Stimulated activated CD8-positive, alpha-beta memory T cell treated with anti-CD3 and anti-CD28 coated beads, Interleukin-4, amount 100 ng/mL, for 24 hours (primary cell): ENCODE data around the gene TLR8.

Experiments
- DNase-seq: peaks from one replicate; pipeline ENCODE4 v3.0.0-alpha.2; 2020; ENCODE audit warnings: low read depth

TLR8 gene

GRCh38 chrX:12966151-12966550 lies 59.7 kb downstream of the TLR8 start:
- DNase-seq = no peak

GRCh38 chrX:12967711-12968465 lies 61.5 kb downstream of the TLR8 start:
- DNase-seq = no peak

- no peak for DNase-seq
Measured at GRCh38 chrX:12970691-12971202, 64.3 kb downstream of the TLR8 start.

GRCh38 chrX:12971282-12972003 lies 65.0 kb downstream of the TLR8 start:
- DNase-seq = no peak

GRCh38 chrX:12972243-12972642 lies 65.8 kb downstream of the TLR8 start:
- no peak for DNase-seq
